ENCODE data around the gene SMAD6. TPM values are rescaled to one million over a fixed set of nuclear protein-coding genes. Genes with fewer than 3 reads are reported as not detected.
A peak's percentile ranks its signal among the peaks of the same experiment; 100 is the strongest.

The SMAD6 gene
- total RNA-seq, 2 donors from 2014 or later: 190 to 213 TPM

DNA sequence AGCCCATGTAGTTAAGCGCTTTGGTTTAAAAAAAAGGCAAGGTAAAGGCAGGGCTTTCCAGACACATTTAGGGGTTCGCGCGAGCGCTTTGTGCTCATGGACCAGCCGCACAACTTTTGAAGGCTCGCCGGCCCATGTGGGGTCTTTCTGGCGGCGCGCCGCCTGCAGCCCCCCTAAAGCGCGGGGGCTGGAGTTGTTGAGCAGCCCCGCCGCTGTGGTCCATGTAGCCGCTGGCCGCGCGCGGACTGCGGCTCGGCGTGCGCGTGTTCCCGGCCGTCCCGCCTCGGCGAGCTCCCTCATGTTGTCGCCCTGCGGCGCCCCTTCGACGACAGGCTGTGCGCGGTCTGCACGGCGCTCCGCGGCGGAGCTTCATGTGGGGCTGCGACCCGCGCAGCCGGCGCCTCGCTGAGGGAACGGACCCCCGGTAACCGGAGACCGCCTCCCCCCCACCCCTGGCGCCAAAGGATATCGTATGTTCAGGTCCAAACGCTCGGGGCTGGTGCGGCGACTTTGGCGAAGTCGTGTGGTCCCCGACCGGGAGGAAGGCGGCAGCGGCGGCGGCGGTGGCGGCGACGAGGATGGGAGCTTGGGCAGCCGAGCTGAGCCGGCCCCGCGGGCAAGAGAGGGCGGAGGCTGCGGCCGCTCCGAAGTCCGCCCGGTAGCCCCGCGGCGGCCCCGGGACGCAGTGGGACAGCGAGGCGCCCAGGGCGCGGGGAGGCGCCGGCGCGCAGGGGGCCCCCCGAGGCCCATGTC, 927 bp downstream of the SMAD6 start:
- DNase-seq: peak; percentile 68
- no peaks in the 10 kb centered on the region for H3K27me3 ChIP-seq (ENCODE audit: control insufficient read depth, insufficient read depth, low read length, poor library complexity, severe bottlenecking)
- H3K36me3 ChIP-seq (ENCODE audit: control insufficient read depth, insufficient read depth, low read length): peaks cover 19% of the 10 kb centered on the region
- peaks cover 13% of the 10 kb centered on the region for H3K4me1 ChIP-seq (ENCODE audit: control insufficient read depth, insufficient read depth, low read length)
- H3K9me3 ChIP-seq (ENCODE audit: control insufficient read depth, low read length): no peaks in the 10 kb centered on the region
- peak overlapping the region; percentile 97 for H3K4me3 ChIP-seq (ENCODE audit: low read length)
- peak overlapping the region; percentile 94 for H3K27ac Mint-ChIP-seq
- H3K36me3 Mint-ChIP-seq (ENCODE audit: low read depth): peaks cover 25% of the 10 kb centered on the region
- H3K9me3 Mint-ChIP-seq: no peaks in the 10 kb centered on the region
- TF ChIP-seq, protein P1, sequence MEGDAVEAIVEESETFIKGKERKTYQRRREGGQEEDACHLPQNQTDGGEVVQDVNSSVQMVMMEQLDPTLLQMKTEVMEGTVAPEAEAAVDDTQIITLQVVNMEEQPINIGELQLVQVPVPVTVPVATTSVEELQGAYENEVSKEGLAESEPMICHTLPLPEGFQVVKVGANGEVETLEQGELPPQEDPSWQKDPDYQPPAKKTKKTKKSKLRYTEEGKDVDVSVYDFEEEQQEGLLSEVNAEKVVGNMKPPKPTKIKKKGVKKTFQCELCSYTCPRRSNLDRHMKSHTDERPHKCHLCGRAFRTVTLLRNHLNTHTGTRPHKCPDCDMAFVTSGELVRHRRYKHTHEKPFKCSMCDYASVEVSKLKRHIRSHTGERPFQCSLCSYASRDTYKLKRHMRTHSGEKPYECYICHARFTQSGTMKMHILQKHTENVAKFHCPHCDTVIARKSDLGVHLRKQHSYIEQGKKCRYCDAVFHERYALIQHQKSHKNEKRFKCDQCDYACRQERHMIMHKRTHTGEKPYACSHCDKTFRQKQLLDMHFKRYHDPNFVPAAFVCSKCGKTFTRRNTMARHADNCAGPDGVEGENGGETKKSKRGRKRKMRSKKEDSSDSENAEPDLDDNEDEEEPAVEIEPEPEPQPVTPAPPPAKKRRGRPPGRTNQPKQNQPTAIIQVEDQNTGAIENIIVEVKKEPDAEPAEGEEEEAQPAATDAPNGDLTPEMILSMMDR (conservative IDR thresholded peaks at IDR 0.05): no peak
- WGBS, 2 experiments (ENCODE audit: insufficient coverage in 1 of 2, insufficient read length in 1 of 2): 0% methylated on average over 17 to 95 of the region's 95 CpGs
- peak overlapping the region; percentile 93 for H3K27ac ChIP-seq (ENCODE audit: low read depth, low read length)
- peaks cover 3% of the 10 kb centered on the region for H3K27me3 Mint-ChIP-seq (ENCODE audit: insufficient read depth)
- peak overlapping the region; percentile 95 for H3K4me3 Mint-ChIP-seq
- H3K4me1 Mint-ChIP-seq: peaks cover 36% of the 10 kb centered on the region
- peak overlapping the region; percentile 93 for H3K9ac ChIP-seq (ENCODE audit: extremely low read depth, low read length, poor library complexity, severe bottlenecking)

GRCh38 chr15:66703540-66703941, 1.5 kb downstream of the SMAD6 start:
- WGBS, 2 experiments (ENCODE audit: insufficient coverage in 1 of 2, insufficient read length in 1 of 2): 0% methylated on average over 28 to 59 of the region's 59 CpGs
- TF ChIP-seq, protein P1 (conservative IDR thresholded peaks at IDR 0.05): no peak
- Histone ChIP-seq H3K27me3 (ENCODE audit: control insufficient read depth, insufficient read depth, low read length, poor library complexity, severe bottlenecking) (no peaks in the 10 kb centered on the region), H3K9me3 (ENCODE audit: control insufficient read depth, low read length) (no peaks in the 10 kb centered on the region), H3K27ac (ENCODE audit: low read depth, low read length) (no peak overlapping the region), H3K36me3 (ENCODE audit: control insufficient read depth, insufficient read depth, low read length) (peaks cover 24% of the 10 kb centered on the region), H3K4me3 (ENCODE audit: low read length) (peak overlapping the region; percentile 97), H3K4me1 (ENCODE audit: control insufficient read depth, insufficient read depth, low read length) (peaks cover 13% of the 10 kb centered on the region), H3K9ac (ENCODE audit: extremely low read depth, low read length, poor library complexity, severe bottlenecking) (peak overlapping the region; percentile 93)
- Mint-ChIP-seq H3K27me3 (ENCODE audit: insufficient read depth) (peaks cover 3% of the 10 kb centered on the region), H3K4me3 (peak overlapping the region; percentile 95), H3K4me1 (peaks cover 32% of the 10 kb centered on the region), H3K9me3 (no peaks in the 10 kb centered on the region), H3K36me3 (ENCODE audit: low read depth) (peaks cover 30% of the 10 kb centered on the region), H3K27ac (no peak overlapping the region)
- no peak for DNase-seq

DNA sequence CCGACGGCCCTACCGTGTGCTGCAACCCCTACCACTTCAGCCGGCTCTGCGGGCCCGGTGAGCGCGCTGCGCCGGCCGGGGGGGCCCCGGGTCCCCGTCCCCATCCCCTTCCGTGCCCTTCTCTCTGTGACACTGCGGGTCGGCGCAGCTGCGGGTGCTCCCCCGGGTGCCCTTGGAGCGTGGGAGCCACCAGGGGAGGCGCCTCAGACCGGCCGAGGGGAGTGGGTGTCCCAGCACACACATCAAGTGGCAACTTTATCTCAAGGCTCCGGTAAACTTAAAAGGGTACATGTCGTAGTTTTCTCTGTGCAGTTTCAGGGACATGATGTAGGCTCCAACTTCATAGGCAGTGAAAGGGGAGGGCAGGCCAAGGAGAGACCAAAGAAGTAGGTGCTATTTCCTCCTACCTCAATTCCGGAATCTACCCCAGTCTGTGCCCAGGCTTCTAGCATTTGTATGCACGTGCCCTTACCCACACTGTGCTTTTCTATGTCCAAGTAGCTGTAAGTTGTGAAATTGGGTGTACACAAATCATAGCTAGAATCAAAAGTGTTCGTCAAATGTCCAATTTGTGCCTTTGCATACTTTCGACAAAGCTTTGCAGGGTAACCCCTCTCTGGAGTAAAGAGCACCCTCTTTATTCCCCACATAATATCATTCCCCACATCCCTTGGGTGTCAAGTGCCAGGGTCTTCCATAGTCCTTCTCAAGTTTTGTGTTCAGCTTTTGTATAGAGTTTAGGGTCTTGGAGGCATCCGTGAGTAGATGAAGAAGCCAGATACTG, 2.2 kb downstream of the SMAD6 start:
- Histone ChIP-seq H3K27me3 (ENCODE audit: control insufficient read depth, insufficient read depth, low read length, poor library complexity, severe bottlenecking) (no peaks in the 10 kb centered on the region), H3K4me1 (ENCODE audit: control insufficient read depth, insufficient read depth, low read length) (peaks cover 13% of the 10 kb centered on the region), H3K9ac (ENCODE audit: extremely low read depth, low read length, poor library complexity, severe bottlenecking) (peak overlapping the region; percentile 73), H3K9me3 (ENCODE audit: control insufficient read depth, low read length) (no peaks in the 10 kb centered on the region), H3K36me3 (ENCODE audit: control insufficient read depth, insufficient read depth, low read length) (peaks cover 28% of the 10 kb centered on the region), H3K4me3 (ENCODE audit: low read length) (peak overlapping the region; percentile 97), H3K27ac (ENCODE audit: low read depth, low read length) (no peak overlapping the region)
- WGBS, 2 experiments (ENCODE audit: insufficient coverage in 1 of 2, insufficient read length in 1 of 2): 12 to 60% methylated on average over 6 to 30 of the region's 30 CpGs
- Mint-ChIP-seq H3K4me1 (peaks cover 34% of the 10 kb centered on the region), H3K27me3 (ENCODE audit: insufficient read depth) (peaks cover 3% of the 10 kb centered on the region), H3K27ac (peak overlapping the region; percentile 52), H3K9me3 (no peaks in the 10 kb centered on the region), H3K36me3 (ENCODE audit: low read depth) (peaks cover 36% of the 10 kb centered on the region), H3K4me3 (peak overlapping the region; percentile 95)
- DNase-seq: no peak
- TF ChIP-seq, protein P1 (conservative IDR thresholded peaks at IDR 0.05): no peak
